HG02852 (cell line): Measurements from ENCODE around the gene NPAS3.

ENCODE experiments used
- ATAC-seq: cut with Tn5 transposase; IDR thresholded peaks from one replicate; pipeline ENCODE4 v1.9.1; 2021; ENCODE audit warnings: mild to moderate bottlenecking, moderate library complexity; ENCODE audit not compliant: unreplicated experiment

NPAS3 gene

DNA sequence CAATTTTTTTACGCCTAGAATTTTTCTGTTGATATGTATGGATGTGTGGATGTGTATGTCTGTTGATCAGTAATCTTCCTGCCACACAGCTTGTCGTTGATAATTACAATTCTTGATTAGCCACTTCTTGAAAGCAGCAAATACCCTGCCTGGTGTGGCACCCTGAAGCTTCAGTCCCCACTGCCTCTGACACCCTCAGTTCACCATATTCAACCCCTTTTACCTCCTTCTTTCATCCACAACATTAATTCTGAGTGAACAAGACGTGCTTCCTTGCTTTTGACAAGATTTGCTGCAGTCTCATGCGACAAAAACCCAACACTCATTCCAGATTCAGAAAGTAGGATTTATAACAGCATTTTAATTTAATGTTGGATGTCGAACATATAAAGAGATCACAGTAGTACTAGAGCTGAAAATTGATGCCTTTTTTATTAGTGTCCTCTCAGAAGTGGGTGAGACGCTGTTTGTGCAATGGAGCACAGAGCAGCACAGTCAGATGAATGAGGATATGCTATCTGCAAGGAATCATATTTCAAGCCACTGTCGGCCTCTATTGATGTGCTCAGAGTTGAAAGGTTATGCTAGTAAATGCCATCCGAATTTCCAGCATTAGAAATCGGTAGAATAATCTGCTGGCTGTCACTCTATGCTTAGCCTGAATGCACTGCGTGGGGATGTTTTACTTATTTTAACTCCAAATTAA, 628.5 kb downstream of the NPAS3 start:
- ATAC-seq, result no peak

- no peak for ATAC-seq
These were observed 629.1 kb downstream of the NPAS3 start for GRCh38 chr14:33567731-33568130.

- no peak for ATAC-seq
These were observed 630.4 kb downstream of the NPAS3 start for GRCh38 chr14:33568935-33569579.

DNA sequence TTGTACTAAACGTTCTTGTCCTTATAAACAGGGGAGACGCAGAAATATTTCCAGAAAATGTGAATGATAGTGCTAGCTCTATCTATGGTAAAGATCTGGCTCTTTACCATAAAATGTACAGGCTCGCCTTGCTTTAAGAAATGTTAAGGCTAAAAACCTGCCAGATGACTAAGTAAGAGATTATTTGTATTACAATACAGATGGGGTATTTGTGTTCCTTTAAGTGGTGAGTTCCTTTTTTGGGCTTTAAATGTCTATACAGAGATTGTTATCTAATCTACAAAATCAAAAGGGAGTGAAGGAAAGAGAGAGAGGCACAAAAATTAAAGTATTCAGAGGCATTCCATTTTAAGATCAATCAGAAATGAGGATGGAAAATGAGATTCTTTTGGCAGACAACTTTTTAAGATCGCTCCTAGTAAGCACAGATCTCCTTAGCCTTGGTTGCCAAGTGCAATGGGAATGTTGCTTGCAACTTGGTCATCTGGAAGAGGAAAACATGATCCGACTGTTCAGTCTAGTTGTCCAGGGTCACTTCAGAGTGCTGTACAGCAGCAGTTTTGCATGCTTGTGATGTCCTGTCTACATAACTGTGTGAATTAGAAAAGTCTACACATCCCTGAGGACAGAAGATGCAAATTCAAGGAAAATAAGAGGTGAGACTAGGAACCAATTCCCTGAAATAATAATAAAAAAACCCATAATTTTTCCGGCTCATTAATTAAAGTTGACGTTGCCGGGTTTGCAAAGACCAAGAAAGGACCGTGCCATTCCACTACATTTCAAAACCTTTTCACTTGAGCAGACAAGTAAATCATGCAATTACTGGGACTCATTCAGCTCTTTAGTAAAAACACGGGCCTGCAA, 631.4 kb downstream of the NPAS3 start:
- no peak for ATAC-seq

- ATAC-seq, result no peak
These were observed 632.1 kb downstream of the NPAS3 start for GRCh38 chr14:33570694-33571310.

DNA sequence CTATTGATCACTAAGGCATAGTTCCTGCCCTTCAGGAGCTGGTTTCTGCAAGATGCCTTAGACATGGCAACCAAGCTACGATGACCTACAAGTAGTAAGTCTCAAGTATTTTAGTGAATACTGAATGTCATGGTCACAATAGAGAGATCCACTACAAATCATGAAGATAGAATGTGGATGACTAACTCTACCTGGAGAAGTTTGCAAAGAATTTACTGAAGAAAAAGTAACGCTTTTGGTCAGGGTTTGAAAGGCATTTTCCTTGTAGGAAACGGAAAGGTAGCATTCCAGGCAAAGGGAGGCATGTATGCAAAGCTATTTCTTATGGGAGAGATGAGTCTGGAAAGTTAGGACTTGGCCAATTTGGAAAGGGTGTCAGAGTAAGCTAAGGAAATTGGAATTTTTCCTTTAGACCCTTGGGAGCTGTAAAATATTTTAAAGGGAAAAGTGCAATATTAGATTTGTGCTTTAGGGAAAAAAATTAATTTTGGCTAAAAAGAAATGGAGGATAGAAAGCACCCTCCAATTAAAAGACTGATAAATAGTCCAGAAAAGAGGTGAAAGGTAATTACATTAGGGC, 634.7 kb downstream of the NPAS3 start:
- no peak for ATAC-seq

GRCh38 chr14:33576014-33576413, 637.3 kb downstream of the NPAS3 start:
- ATAC-seq, result no peak

- ATAC-seq, result no peak
These were observed 640.0 kb downstream of the NPAS3 start for GRCh38 chr14:33578461-33579216.

- ATAC-seq, result no peak
These were observed 641.6 kb downstream of the NPAS3 start for GRCh38 chr14:33580231-33580749.

DNA sequence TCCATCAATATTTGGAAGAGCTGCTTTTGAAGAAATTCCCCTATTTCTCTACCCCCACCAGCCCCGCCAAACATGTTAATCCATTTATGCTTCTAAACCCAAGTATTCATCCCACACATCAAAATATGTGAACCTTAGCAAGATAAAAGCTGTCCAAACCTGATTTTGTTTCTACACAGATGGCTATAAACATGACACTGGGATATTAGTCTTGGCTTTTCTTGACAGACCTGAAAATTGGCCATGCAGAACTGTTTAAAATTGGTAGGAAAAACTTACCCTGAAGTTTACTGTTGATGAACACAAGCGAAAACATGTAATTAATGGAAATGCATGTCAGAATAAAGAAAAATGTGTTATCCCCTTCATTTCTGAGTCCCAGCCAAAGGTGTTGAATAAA, 642.2 kb downstream of the NPAS3 start:
- ATAC-seq, result no peak

DNA sequence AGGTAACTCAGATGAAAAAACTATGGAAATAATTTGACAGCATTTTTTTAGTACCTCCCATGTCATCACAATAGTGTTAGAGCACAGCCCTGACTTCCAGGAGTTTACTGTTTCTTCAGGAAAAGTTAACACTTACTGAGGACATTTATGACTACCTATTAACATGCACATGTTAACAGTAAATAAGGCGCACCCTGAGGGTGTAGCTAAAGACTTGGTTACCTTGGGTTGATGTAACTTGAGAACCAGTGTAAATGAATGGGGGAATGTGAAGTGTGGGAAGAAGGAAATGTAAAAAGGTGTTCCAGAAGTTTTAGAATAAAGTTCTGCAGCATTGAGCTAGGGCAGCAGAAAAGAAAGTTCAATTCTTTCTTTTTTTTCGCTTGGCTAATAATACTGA, 646.0 kb downstream of the NPAS3 start:
- no peak for ATAC-seq

DNA sequence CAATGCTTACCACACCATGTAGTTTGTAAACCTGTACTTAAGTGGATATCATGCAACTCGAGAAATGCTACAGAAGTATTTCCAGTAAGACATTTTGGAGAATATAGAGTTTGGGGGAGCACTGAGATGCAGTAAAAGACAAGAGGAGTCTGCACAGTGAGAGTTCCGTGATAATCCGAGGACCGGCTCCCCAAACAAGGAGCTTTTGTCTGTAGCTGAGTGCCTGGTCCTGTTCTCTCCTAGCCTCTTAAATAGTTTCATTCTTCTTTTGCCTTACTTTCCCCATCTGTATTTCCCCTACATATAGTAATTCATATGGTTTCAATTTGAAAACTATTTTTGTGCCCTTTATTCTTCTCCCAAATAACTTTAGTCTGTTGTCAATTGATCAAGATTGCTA, 648.1 kb downstream of the NPAS3 start:
- no peak for ATAC-seq

DNA sequence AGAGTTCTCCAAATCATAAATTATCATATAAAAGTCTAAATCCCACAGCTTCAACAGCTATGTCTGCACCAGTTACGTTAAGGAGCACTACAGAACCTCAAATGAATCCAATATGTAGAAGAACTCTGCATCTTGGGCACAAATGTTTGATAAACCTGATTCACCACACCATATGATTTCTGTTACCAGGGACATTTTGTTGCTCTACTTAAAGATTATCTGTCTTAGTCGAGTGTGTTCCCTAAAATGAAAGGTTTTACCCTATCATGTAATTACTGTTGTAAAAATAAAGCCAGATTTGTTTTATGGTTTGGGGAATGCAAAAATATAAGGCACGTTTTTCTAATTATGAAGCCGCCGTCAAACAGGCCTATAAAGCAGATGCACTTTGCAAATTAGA, 649.1 kb downstream of the NPAS3 start:
- ATAC-seq, result no peak

GRCh38 chr14:33588771-33589170, 650.1 kb downstream of the NPAS3 start:
- ATAC-seq, result no peak

DNA sequence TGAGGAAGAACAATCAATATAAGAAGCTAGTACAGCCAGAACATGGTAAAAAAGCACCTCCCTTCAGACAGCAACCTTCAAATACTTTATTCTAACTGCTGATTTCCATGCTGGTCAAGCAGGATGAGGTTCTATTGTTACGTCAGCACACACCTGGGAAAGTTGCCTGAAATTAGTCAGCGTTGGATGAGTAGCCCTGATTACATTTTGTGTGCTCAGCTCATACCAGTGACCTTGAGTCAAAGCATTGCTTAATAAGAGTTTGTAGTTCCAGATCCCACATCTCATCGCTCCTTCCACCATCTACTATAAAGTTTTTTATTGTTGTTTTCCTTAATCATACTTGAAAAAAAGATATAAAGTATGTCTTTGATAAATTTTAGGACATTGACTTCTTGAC, 650.7 kb downstream of the NPAS3 start:
- no peak for ATAC-seq

GRCh38 chr14:33590891-33591630, 652.4 kb downstream of the NPAS3 start:
- ATAC-seq, result no peak

DNA sequence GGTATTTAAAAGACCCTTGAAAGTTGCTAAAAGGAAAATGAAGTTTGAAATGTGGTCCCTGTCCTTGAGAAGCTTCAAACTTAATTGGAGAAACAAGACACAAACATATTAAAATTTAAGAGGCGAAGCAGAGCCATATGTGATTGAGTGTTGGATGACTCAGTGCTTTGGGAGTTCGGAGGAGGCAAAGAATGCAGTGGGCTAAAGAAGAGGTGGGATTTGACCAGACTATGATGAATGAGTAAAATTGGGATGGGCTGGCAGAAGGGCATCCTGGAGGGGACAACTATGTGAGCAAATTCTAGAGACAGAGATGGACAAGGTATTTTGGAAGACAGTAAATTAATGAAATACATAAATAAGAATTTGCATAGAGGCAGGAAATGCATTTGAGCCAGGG, 653.6 kb downstream of the NPAS3 start:
- no peak for ATAC-seq

DNA sequence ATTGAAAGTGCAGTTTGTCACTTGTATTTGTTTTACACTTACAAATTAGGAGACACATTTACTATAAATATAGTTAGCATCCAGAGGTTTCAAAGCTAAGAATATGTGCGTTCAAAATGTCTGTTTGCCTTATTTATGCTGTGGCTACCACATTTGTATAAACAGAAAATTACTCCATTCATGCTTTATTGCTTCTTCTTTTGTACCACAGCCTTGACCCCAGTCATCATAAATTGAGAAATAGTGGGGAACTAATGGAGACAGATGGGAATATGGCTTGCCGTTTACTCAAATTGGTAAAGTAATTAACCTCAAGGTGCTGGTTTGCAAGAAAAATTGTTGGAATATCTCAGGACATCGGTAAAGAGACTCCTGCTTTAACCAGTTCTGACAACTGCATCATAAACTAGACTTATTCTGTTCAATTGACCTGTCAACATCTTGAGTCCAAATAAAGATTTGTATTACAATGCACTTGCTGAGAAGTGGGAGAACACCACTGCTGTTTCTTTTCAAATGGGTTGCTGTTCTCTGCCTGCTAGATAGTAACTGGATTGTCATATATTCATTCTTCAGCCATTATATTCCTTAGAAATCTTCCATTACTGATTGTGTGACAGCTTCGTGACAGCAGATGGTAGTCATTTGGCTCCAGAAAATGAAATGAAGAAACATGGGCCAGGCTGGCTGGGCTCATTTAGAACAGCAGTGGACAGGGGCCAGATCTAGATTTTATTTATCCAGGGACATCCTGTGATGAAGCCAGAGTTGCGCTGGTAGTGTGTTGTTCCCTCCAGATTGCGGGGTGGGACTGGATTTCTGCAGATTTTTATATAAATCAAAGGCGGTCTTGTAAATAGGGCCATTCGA, 657.8 kb downstream of the NPAS3 start:
- ATAC-seq, result no peak
